Epithelial cell of esophagus (primary cell): ENCODE measurements around the gene OR2L8.

ENCODE experiments used
- DNase-seq: peaks from one replicate; pipeline ENCODE4 v3.0.0; 2010; ENCODE audit warnings: low read depth
- H3K4me3 ChIP-seq: 2 replicates; pipeline ENCODE4 v1.5.1; 2011; ENCODE audit warnings: mild to moderate bottlenecking, low read length, control low read depth
- TF ChIP-seq, protein P1 (sequence below): IDR thresholded peaks from 2 replicates; pipeline ENCODE4 v1.5.1; 2011; ENCODE audit warnings: low read depth, mild to moderate bottlenecking, low read length, control low read depth, inconsistent platforms; ENCODE audit not compliant: insufficient read depth; ENCODE audit errors: missing control alignments

Gene OR2L8

DNA sequence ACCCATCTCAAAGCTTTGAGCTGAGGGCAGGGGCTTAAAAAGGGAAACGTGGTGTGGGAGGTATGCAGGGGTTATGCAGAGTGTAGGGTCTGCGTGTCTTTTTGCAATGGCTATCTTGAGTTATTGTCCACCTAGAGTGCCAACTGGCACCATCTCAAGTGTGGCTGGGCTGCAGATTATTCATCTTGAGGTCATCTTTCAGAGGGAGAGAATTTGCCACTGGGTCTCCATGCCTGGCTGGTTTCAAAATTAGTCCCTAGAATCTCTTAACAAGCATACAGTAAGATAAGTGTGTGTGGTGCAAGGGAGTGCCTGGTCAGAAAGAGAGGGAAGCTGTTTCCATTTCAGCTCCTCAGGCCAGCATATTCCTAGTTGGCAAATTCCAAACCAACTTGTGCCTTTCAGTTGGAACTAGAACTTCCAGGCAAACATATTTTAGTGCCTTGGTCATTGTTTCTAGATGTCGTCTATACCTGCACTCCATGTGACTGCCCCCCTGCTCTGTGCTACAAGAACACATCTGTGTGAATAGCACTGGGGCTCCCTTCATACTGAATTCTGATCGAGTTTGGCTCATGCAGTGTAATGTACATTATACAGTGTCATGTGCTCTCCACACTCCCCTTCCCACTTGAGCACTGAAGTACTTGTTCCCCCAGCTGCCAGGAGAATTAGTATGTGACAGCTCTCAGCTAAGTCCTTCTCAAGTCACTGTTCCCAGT, 33.6 kb upstream of the OR2L8 start:
- no peak for DNase-seq
- H3K4me3 ChIP-seq: no peak overlapping the region
- TF ChIP-seq, protein P1, sequence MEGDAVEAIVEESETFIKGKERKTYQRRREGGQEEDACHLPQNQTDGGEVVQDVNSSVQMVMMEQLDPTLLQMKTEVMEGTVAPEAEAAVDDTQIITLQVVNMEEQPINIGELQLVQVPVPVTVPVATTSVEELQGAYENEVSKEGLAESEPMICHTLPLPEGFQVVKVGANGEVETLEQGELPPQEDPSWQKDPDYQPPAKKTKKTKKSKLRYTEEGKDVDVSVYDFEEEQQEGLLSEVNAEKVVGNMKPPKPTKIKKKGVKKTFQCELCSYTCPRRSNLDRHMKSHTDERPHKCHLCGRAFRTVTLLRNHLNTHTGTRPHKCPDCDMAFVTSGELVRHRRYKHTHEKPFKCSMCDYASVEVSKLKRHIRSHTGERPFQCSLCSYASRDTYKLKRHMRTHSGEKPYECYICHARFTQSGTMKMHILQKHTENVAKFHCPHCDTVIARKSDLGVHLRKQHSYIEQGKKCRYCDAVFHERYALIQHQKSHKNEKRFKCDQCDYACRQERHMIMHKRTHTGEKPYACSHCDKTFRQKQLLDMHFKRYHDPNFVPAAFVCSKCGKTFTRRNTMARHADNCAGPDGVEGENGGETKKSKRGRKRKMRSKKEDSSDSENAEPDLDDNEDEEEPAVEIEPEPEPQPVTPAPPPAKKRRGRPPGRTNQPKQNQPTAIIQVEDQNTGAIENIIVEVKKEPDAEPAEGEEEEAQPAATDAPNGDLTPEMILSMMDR: no peak

DNA sequence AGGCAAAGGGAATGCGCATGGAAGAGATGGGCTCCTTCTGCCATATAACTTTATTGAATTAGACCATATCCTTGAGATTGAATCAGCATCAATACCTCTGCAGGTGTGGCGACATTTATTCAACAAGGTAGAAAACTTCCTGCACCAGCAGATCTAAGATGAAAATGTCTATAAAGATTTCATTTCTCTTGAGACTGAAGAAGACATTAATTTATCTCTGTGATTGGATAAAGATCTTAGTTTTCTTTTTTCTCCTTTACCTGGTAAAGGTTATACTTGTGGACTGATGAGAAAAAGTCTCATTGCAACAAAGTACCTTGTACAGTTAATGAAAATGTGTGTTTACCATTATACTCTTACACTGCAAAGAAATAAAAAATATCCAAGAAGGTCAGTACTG, 28.7 kb upstream of the OR2L8 start, which contains the start of gene OR2T8:
Gene OR2T8 (plus strand): TSS at position 301 of the 400 bp plus-strand sequence. CDS start 766 bp downstream, outside the sequence.
- TF ChIP-seq, protein P1: no peak
- no peak for DNase-seq

DNA sequence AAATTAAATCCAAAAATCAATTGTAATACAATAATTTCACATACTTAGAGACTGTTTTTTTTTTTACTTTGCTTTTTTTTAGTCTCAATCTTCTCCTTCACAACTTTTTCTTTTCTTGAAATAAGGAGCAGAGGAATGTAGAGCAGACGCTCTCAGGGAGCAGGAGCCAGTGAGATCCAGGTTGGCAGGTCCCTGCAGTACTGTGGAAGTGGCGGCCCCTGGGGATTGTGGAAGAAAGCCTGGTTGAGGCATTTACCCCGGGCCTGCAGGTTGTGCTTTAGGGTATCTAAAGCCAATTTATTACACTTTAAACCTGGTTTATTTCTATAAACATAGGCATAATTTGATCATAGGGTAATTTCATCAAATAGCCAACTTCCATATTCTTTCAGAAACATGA, 24.7 kb upstream of the OR2L8 start:
- DNase-seq: no peak
- TF ChIP-seq, protein P1: no peak

More for the DNA sequence above, 28.7 kb upstream of the OR2L8 start, which contains the start of gene OR2T8:
- no peak within 1 kb of the TSS for H3K4me3 ChIP-seq

DNA sequence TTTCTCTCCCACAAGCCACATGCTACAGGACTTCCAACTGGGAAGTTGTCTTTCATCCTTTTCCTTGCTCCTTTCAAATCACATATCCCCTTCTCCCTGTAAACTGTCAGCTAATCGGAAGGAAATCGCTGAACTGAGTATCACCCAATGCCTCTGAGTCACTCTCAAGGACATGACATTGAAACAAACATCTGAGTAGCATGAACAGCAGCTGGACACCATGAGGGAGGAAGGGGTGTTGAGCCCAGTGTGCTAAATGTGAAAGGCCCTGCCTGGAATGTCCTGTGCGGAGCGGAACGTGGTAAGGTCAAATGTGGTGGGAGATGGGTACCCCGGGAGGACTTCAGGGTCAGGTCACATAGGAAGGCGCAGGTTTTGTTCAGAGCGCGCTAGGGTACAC, 23.8 kb upstream of the OR2L8 start, which contains the start of gene OR2AJ1:
Gene OR2AJ1 (plus strand): TSS at position 22 of the 400 bp plus-strand sequence. CDS start 8,880 bp downstream, outside the sequence.
- no peak for DNase-seq
- TF ChIP-seq, protein P1: no peak
- no peak within 1 kb of the TSS for H3K4me3 ChIP-seq

More for the DNA sequence above, 24.7 kb upstream of the OR2L8 start:
- no peak overlapping the region for H3K4me3 ChIP-seq

DNA sequence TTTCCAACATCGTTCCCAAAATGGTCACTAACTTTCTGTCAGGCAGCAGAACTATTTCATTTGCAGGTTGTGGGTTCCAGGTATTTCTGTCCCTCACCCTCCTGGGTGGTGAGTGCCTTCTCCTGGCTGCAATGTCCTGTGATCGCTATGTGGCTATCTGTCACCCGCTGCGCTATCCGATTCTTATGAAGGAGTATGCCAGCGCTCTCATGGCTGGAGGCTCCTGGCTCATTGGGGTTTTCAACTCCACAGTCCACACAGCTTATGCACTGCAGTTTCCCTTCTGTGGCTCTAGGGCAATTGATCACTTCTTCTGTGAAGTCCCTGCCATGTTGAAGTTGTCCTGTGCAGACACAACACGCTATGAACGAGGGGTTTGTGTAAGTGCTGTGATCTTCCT, 14.7 kb upstream of the OR2L8 start:
- no peak for DNase-seq
- TF ChIP-seq, protein P1: no peak
- no peak overlapping the region for H3K4me3 ChIP-seq

DNA sequence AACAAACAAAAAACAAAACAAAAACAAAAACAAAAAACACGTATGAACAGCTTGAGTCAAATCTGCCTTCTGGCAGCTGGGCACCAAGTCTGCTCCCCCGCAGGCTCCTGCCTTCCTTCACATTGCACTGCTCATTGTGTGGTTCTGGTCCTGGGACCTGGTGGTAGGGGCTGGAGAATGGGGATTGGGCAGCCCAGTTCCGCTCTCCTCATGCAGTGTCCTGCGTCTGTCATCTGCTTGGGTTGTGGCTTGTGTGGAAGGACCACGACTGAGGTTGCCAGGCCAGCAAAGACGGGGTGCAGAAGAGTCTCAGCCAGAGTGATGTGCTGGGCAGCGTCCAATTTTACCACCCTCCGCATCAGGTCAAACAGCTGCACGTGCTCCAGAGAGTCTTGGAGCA, 12.9 kb upstream of the OR2L8 start:
- no peak overlapping the region for H3K4me3 ChIP-seq
- TF ChIP-seq, protein P1: no peak
- no peak for DNase-seq

DNA sequence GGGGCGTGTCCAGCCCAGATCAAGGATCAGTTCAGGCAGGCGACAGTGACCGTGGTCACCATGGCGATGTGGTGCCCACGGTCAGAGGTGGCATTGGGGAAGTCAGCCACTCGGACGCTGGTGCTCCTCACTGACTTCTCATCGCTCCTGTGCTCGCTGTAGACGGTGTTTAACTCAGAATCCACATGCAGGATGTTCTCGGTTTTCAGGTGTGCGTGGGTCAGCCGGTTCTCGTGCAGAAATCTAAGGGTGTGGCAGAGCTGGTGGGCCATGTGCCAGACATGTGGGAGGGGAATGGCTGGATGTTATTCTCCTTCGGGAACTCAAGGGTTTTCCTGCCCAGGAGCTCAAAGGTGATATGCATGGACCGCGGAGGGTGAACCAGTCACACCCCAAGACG, 12.2 kb upstream of the OR2L8 start:
- TF ChIP-seq, protein P1: no peak
- no peak overlapping the region for H3K4me3 ChIP-seq
- DNase-seq: no peak
